ENCODE measurements around the gene FOXA2. TPM values are rescaled to one million over a fixed set of nuclear protein-coding genes. Genes with fewer than 3 reads are reported as not detected.

FOXA2 gene
- total and polyA plus RNA-seq, 9 of the 15 experiments (the other 6 are each of a cell fraction or from before 2014, with no cell fraction given), result 0.10 to 1.0 (median 0.25) TPM

DNA sequence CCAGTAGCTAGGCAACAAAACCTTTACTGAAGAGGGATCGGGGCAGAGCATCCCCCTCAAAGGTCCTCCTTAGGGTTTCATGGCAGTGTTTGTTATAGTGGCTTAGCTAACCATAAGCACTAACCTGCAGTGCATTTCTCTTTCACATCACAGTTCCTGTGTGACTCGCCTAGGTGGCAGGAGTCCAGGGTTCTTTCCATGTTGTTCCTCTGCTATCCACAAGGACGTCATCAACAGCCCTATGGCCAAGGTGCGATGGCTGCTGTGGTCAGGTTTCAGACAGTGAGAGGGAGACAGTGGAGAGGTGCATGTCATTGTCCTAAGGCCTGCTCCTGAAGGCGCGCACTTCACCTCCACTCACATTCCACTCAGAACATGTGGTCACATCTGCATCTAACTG, 38.8 kb upstream of the FOXA2 start:
- no peak overlapping the region for H3K4me3 ChIP-seq
- no peak overlapping the region for H3K4me2 ChIP-seq (ENCODE audit: insufficient read depth, low read length)
- no peak for FAIRE-seq
- BruUV-seq (replicated peaks), result no TSS peak
- H4K20me1 ChIP-seq (replicated peaks; ENCODE audit: control insufficient read depth, insufficient read depth, low read length), result no peaks in the 10 kb centered on the region
- H3K79me2 ChIP-seq (ENCODE audit: control insufficient read depth, insufficient read depth, low read length), result no peaks in the 10 kb centered on the region
- in situ Hi-C loops (cut with MboI) (no loop called here), intact Hi-C loops (cut with micrococcal nuclease) (no loop called here)
- H3K9me3 ChIP-seq (replicated peaks; ENCODE audit: control insufficient read depth, insufficient read depth, low read depth, low read length), result no peaks in the 10 kb centered on the region
- no peak overlapping the region for H2AFZ ChIP-seq (ENCODE audit: low read depth, low read length)
- CTCF ChIA-PET (ENCODE audit: low intra/inter-chr PET ratio), result no interaction called here
- H3K9ac ChIP-seq (ENCODE audit: insufficient read depth in 1 of 2, low read depth in 2 of 2, low read length in 2 of 2), result no peak overlapping the region
- ATAC-seq, result no peak
- H3K4me1 ChIP-seq (replicated peaks in 1 of 2; ENCODE audit: control insufficient read depth in 2 of 2, insufficient read depth in 2 of 2, low read length in 2 of 2), result no peaks in the 10 kb centered on the region; a peak in 1 of 5 replicates
- H3K27ac ChIP-seq (ENCODE audit: extremely low read depth, low read depth, low read length), result no peak overlapping the region
- no peaks in the 10 kb centered on the region for H3K36me3 ChIP-seq (ENCODE audit: control insufficient read depth, insufficient read depth, low read length)
- H3K9me1 ChIP-seq (ENCODE audit: control insufficient read depth, insufficient read depth, low read length), result no peaks in the 10 kb centered on the region
- POLR2A ChIA-PET, result interaction anchor here (0.5 to 1.6 kb wide), 3 partner anchors 11 to 111 kb away, joined by 3 to 4 read pairs (median 3); no protein-coding TSS in a partner anchor
- H3K27me3 ChIP-seq (ENCODE audit: control insufficient read depth in 2 of 2, insufficient read depth in 2 of 2, low read length in 2 of 2), result peaks cover 0 to 14% of the 10 kb centered on the region in 2 experiments; a peak in 3 of 5 replicates
- no peak for TF ChIP-seq NCOR1 (IDR thresholded peaks at IDR 0.05)
- TF ChIP-seq, protein P1, sequence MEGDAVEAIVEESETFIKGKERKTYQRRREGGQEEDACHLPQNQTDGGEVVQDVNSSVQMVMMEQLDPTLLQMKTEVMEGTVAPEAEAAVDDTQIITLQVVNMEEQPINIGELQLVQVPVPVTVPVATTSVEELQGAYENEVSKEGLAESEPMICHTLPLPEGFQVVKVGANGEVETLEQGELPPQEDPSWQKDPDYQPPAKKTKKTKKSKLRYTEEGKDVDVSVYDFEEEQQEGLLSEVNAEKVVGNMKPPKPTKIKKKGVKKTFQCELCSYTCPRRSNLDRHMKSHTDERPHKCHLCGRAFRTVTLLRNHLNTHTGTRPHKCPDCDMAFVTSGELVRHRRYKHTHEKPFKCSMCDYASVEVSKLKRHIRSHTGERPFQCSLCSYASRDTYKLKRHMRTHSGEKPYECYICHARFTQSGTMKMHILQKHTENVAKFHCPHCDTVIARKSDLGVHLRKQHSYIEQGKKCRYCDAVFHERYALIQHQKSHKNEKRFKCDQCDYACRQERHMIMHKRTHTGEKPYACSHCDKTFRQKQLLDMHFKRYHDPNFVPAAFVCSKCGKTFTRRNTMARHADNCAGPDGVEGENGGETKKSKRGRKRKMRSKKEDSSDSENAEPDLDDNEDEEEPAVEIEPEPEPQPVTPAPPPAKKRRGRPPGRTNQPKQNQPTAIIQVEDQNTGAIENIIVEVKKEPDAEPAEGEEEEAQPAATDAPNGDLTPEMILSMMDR (IDR thresholded peaks at IDR 0.05 in 2 of 3, conservative IDR thresholded peaks at IDR 0.05 in 1 of 3; ENCODE audit: insufficient read depth in 2 of 3, low read depth in 1 of 3, low read length in 3 of 3), result peak in 1 of 3 experiments; percentile 39; a peak in 2 of 6 replicates
- no peak for DNase-seq (ENCODE audit: extremely low read depth in 1 of 4, low spot score in 3 of 4)
- 0% methylated on average over 4 of the region's 6 CpGs for WGBS (ENCODE audit: insufficient coverage, low coverage, missing lambda C conversion rate)

DNA sequence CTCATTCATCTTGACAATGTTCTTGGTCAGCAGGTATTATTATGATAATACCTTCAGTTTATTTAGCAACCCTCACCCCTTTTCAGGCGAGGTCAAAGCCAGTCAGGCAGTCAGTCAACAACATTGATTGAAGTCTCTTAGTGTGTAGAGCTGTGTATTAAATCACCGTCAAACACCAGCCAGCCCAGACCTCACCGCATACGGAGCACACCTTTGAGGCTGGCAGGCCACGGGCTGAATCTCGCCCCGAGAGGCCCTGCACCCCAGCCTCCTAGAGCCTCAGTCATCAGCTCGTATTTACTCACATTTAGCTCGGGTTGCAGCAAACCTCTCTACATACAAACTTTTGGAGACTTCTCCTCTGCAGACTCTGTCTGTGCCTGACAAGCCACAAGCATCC, 36.0 kb upstream of the FOXA2 start:
- Histone ChIP-seq H3K9me1 (ENCODE audit: control insufficient read depth, insufficient read depth, low read length) (no peaks in the 10 kb centered on the region), H3K4me3 (no peak overlapping the region), H3K4me2 (ENCODE audit: insufficient read depth, low read length) (no peak overlapping the region), H3K9ac (ENCODE audit: insufficient read depth in 1 of 2, low read depth in 2 of 2, low read length in 2 of 2) (no peak overlapping the region), H3K36me3 (ENCODE audit: control insufficient read depth, insufficient read depth, low read length) (no peaks in the 10 kb centered on the region), H3K9me3 (replicated peaks; ENCODE audit: control insufficient read depth, insufficient read depth, low read depth, low read length) (no peaks in the 10 kb centered on the region), H3K4me1 (replicated peaks in 1 of 2; ENCODE audit: control insufficient read depth in 2 of 2, insufficient read depth in 2 of 2, low read length in 2 of 2) (peaks cover 0 to 4% of the 10 kb centered on the region in 2 experiments; a peak in 2 of 5 replicates), H3K79me2 (ENCODE audit: control insufficient read depth, insufficient read depth, low read length) (no peaks in the 10 kb centered on the region), H3K27ac (ENCODE audit: extremely low read depth, low read depth, low read length) (no peak overlapping the region), H2AFZ (ENCODE audit: low read depth, low read length) (no peak overlapping the region), H4K20me1 (replicated peaks; ENCODE audit: control insufficient read depth, insufficient read depth, low read length) (no peaks in the 10 kb centered on the region), H3K27me3 (ENCODE audit: control insufficient read depth in 2 of 2, insufficient read depth in 2 of 2, low read length in 2 of 2) (peaks cover 0 to 14% of the 10 kb centered on the region in 2 experiments; a peak in 3 of 5 replicates)
- POLR2A ChIA-PET, result interaction anchor here (0.6 to 0.7 kb wide), 2 partner anchors 56 to 280 kb away, joined by 3 to 4 read pairs; no protein-coding TSS in a partner anchor
- CTCF ChIA-PET (ENCODE audit: low intra/inter-chr PET ratio), result no interaction called here
- intact Hi-C loops (cut with micrococcal nuclease), result no loop called here
- WGBS (ENCODE audit: insufficient coverage, low coverage, missing lambda C conversion rate), result 5% methylated on average over 9 of the region's 9 CpGs
- in situ Hi-C loops (cut with MboI), result no loop called here
- ATAC-seq (no peak), DNase-seq (ENCODE audit: extremely low read depth in 1 of 4, low spot score in 3 of 4) (no peak), FAIRE-seq (no peak)
- BruUV-seq (replicated peaks), result no TSS peak
- TF ChIP-seq MCM5 (IDR thresholded peaks at IDR 0.05; ENCODE audit: low read depth) (no peak), TAF7 (tag; IDR thresholded peaks at IDR 0.05) (no peak), ZEB2 (IDR thresholded peaks at IDR 0.05) (no peak), KHSRP (IDR thresholded peaks at IDR 0.05) (no peak), ZNF764 (CRISPR knock-in tag; IDR thresholded peaks at IDR 0.05; ENCODE audit: low read depth) (no peak), FOXJ2 (tag; IDR thresholded peaks at IDR 0.05) (no peak), ETV5 (CRISPR knock-in tag; IDR thresholded peaks at IDR 0.05; ENCODE audit: low read depth) (no peak)
- TF ChIP-seq, protein P2, sequence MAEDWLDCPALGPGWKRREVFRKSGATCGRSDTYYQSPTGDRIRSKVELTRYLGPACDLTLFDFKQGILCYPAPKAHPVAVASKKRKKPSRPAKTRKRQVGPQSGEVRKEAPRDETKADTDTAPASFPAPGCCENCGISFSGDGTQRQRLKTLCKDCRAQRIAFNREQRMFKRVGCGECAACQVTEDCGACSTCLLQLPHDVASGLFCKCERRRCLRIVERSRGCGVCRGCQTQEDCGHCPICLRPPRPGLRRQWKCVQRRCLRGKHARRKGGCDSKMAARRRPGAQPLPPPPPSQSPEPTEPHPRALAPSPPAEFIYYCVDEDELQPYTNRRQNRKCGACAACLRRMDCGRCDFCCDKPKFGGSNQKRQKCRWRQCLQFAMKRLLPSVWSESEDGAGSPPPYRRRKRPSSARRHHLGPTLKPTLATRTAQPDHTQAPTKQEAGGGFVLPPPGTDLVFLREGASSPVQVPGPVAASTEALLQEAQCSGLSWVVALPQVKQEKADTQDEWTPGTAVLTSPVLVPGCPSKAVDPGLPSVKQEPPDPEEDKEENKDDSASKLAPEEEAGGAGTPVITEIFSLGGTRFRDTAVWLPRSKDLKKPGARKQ (CRISPR knock-in tag; IDR thresholded peaks at IDR 0.05), result no peak
- TF ChIP-seq, protein P3, sequence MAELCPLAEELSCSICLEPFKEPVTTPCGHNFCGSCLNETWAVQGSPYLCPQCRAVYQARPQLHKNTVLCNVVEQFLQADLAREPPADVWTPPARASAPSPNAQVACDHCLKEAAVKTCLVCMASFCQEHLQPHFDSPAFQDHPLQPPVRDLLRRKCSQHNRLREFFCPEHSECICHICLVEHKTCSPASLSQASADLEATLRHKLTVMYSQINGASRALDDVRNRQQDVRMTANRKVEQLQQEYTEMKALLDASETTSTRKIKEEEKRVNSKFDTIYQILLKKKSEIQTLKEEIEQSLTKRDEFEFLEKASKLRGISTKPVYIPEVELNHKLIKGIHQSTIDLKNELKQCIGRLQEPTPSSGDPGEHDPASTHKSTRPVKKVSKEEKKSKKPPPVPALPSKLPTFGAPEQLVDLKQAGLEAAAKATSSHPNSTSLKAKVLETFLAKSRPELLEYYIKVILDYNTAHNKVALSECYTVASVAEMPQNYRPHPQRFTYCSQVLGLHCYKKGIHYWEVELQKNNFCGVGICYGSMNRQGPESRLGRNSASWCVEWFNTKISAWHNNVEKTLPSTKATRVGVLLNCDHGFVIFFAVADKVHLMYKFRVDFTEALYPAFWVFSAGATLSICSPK (IDR thresholded peaks at IDR 0.05; ENCODE audit: borderline replicate concordance), result no peak

All from K562 (cell line).